Stimulated activated naive CD8-positive, alpha-beta T cell treated with anti-CD3 and anti-CD28 coated beads, Interleukin-15, Interleukin-2, amounts not matched to agents 100 ng/mL and 50 ng/mL, for 24 hours (primary cell): Measurements from ENCODE around the gene HOXD8.
A peak's percentile ranks its signal among the peaks of the same experiment; 100 is the strongest.

Experiments used
- H3K27ac Mint-ChIP-seq: one replicate; pipeline ENCODE4 v1.8.0; 2021; ENCODE audit warnings: mild to moderate bottlenecking, mixed read lengths
- H3K27me3 Mint-ChIP-seq: one replicate; pipeline ENCODE4 v1.8.0; 2021; ENCODE audit warnings: mixed read lengths
- H3K36me3 Mint-ChIP-seq: one replicate; pipeline ENCODE4 v1.8.0; 2021; ENCODE audit warnings: low read depth, mixed read lengths
- H3K4me1 Mint-ChIP-seq: one replicate; pipeline ENCODE4 v1.8.0; 2021; ENCODE audit warnings: low read depth, mixed read lengths
- H3K4me3 Mint-ChIP-seq: one replicate; pipeline ENCODE4 v1.8.0; 2021; ENCODE audit warnings: mild to moderate bottlenecking, mixed read lengths
- H3K9me3 Mint-ChIP-seq: one replicate; pipeline ENCODE4 v1.8.0; 2021; ENCODE audit warnings: mixed read lengths

Gene HOXD8

GRCh38 chr2:176148751-176149421 is 19.4 kb downstream of the HOXD8 start:
- Mint-ChIP-seq H3K36me3 (no peaks in the 10 kb centered on the region), H3K27ac (no peak overlapping the region), H3K9me3 (no peaks in the 10 kb centered on the region), H3K4me1 (peaks cover 3% of the 10 kb centered on the region), H3K27me3 (peaks cover 84% of the 10 kb centered on the region), H3K4me3 (no peak overlapping the region)

GRCh38 chr2:176149481-176149938 is 20.0 kb downstream of the HOXD8 start:
- Mint-ChIP-seq H3K4me1 (peaks cover 3% of the 10 kb centered on the region), H3K27ac (no peak overlapping the region), H3K9me3 (no peaks in the 10 kb centered on the region), H3K36me3 (no peaks in the 10 kb centered on the region), H3K27me3 (peaks cover 87% of the 10 kb centered on the region), H3K4me3 (no peak overlapping the region)

- Mint-ChIP-seq H3K9me3 (no peaks in the 10 kb centered on the region), H3K4me3 (no peak overlapping the region), H3K27me3 (peaks cover 87% of the 10 kb centered on the region), H3K36me3 (no peaks in the 10 kb centered on the region), H3K27ac (no peak overlapping the region), H3K4me1 (peaks cover 3% of the 10 kb centered on the region)
Measured at GRCh38 chr2:176149939-176150583, 20.6 kb downstream of the HOXD8 start.

GRCh38 chr2:176150584-176151441 is 21.3 kb downstream of the HOXD8 start:
- no peak overlapping the region for H3K4me3 Mint-ChIP-seq
- no peaks in the 10 kb centered on the region for H3K9me3 Mint-ChIP-seq
- H3K27ac Mint-ChIP-seq, result no peak overlapping the region
- H3K36me3 Mint-ChIP-seq, result no peaks in the 10 kb centered on the region
- H3K4me1 Mint-ChIP-seq, result peaks cover 3% of the 10 kb centered on the region
- peaks cover 88% of the 10 kb centered on the region for H3K27me3 Mint-ChIP-seq

- Mint-ChIP-seq H3K4me3 (no peak within 1 kb of the TSS), H3K9me3 (no peaks in the 10 kb centered on the region), H3K27ac (no peak within 1 kb of the TSS), H3K27me3 (peaks cover 88% of the 10 kb centered on the region), H3K4me1 (peaks cover 3% of the 10 kb centered on the region), H3K36me3 (no peaks in the 10 kb centered on the region)
Measured at GRCh38 chr2:176151442-176152287, 22.2 kb downstream of the HOXD8 start, which contains the start of gene HOXD4. HOXD4 (plus strand) TSS chr2:176151550; CDS start chr2:176151634, 84 bp downstream.

GRCh38 chr2:176152350-176153181 is 23.1 kb downstream of the HOXD8 start:
- Mint-ChIP-seq H3K27me3 (peaks cover 87% of the 10 kb centered on the region), H3K4me1 (peaks cover 6% of the 10 kb centered on the region), H3K9me3 (no peaks in the 10 kb centered on the region), H3K36me3 (no peaks in the 10 kb centered on the region), H3K27ac (no peak overlapping the region), H3K4me3 (no peak overlapping the region)

- Mint-ChIP-seq H3K9me3 (no peaks in the 10 kb centered on the region), H3K4me1 (peaks cover 11% of the 10 kb centered on the region), H3K27me3 (peaks cover 85% of the 10 kb centered on the region), H3K36me3 (no peaks in the 10 kb centered on the region), H3K27ac (no peak overlapping the region), H3K4me3 (no peak overlapping the region)
Measured at GRCh38 chr2:176154576-176155252, 25.2 kb downstream of the HOXD8 start.

- no peaks in the 10 kb centered on the region for H3K36me3 Mint-ChIP-seq
- no peak overlapping the region for H3K27ac Mint-ChIP-seq
- peaks cover 11% of the 10 kb centered on the region for H3K4me1 Mint-ChIP-seq
- peaks cover 81% of the 10 kb centered on the region for H3K27me3 Mint-ChIP-seq
- H3K9me3 Mint-ChIP-seq, result no peaks in the 10 kb centered on the region
- H3K4me3 Mint-ChIP-seq, result no peak overlapping the region
Measured at GRCh38 chr2:176155356-176156044, 26.0 kb downstream of the HOXD8 start.

- no peaks in the 10 kb centered on the region for H3K9me3 Mint-ChIP-seq
- peaks cover 11% of the 10 kb centered on the region for H3K4me1 Mint-ChIP-seq
- H3K36me3 Mint-ChIP-seq, result no peaks in the 10 kb centered on the region
- H3K27ac Mint-ChIP-seq, result no peak overlapping the region
- peaks cover 80% of the 10 kb centered on the region for H3K27me3 Mint-ChIP-seq
- no peak overlapping the region for H3K4me3 Mint-ChIP-seq
Measured at GRCh38 chr2:176156301-176156806, 26.8 kb downstream of the HOXD8 start.

GRCh38 chr2:176156807-176157498 is 27.4 kb downstream of the HOXD8 start, which contains the start of gene HOXD3:
HOXD3 (plus strand) TSS chr2:176157307; CDS start chr2:176169115, 11,808 bp downstream.
- Mint-ChIP-seq H3K4me3 (peak within 1 kb of the TSS; percentile 63), H3K9me3 (no peaks in the 10 kb centered on the region)

GRCh38 chr2:176157499-176158185 is 28.1 kb downstream of the HOXD8 start:
- no peaks in the 10 kb centered on the region for H3K9me3 Mint-ChIP-seq
- no peak overlapping the region for H3K27ac Mint-ChIP-seq
- peak overlapping the region; percentile 63 for H3K4me3 Mint-ChIP-seq
- peaks cover 11% of the 10 kb centered on the region for H3K4me1 Mint-ChIP-seq
- no peaks in the 10 kb centered on the region for H3K36me3 Mint-ChIP-seq
- H3K27me3 Mint-ChIP-seq, result peaks cover 87% of the 10 kb centered on the region

More at GRCh38 chr2:176156807-176157498, 27.4 kb downstream of the HOXD8 start, which contains the start of gene HOXD3:
- no peaks in the 10 kb centered on the region for H3K36me3 Mint-ChIP-seq
- no peak within 1 kb of the TSS for H3K27ac Mint-ChIP-seq
- H3K4me1 Mint-ChIP-seq, result peaks cover 11% of the 10 kb centered on the region
- peaks cover 84% of the 10 kb centered on the region for H3K27me3 Mint-ChIP-seq
